ENCODE measurements around the gene SDCCAG8. TPM values are rescaled to one million over a fixed set of nuclear protein-coding genes. Genes with fewer than 3 reads are reported as not detected.

The SDCCAG8 gene
- total RNA-seq, 3 donors from 2014 or later (not counting 1 experiment from before 2014, with no cell fraction given) = 17.8 to 28.3 (median 21.2) TPM

- ATAC-seq = no peak
- H3K27me3 Mint-ChIP-seq (ENCODE audit: low read depth in 2 of 2) = no peaks in the 10 kb centered on the region
- intact Hi-C loops (cut with micrococcal nuclease) = no loop called here
- H3K4me1 Mint-ChIP-seq = no peaks in the 10 kb centered on the region
- peaks cover 0 to 7% of the 10 kb centered on the region in 2 donors for H3K9me3 Mint-ChIP-seq
- TF ChIP-seq, protein P1, sequence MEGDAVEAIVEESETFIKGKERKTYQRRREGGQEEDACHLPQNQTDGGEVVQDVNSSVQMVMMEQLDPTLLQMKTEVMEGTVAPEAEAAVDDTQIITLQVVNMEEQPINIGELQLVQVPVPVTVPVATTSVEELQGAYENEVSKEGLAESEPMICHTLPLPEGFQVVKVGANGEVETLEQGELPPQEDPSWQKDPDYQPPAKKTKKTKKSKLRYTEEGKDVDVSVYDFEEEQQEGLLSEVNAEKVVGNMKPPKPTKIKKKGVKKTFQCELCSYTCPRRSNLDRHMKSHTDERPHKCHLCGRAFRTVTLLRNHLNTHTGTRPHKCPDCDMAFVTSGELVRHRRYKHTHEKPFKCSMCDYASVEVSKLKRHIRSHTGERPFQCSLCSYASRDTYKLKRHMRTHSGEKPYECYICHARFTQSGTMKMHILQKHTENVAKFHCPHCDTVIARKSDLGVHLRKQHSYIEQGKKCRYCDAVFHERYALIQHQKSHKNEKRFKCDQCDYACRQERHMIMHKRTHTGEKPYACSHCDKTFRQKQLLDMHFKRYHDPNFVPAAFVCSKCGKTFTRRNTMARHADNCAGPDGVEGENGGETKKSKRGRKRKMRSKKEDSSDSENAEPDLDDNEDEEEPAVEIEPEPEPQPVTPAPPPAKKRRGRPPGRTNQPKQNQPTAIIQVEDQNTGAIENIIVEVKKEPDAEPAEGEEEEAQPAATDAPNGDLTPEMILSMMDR (IDR thresholded peaks at IDR 0.05) = no peak
- H3K4me3 Mint-ChIP-seq = no peak overlapping the region
- no peaks in the 10 kb centered on the region for H3K9me3 ChIP-seq (ENCODE audit: control insufficient read depth, insufficient read depth, low read length)
- H3K36me3 Mint-ChIP-seq = peaks cover 7% of the 10 kb centered on the region
- DNase-seq = no peak
- no peak overlapping the region for H3K4me3 ChIP-seq (ENCODE audit: low read length)
- no peak overlapping the region for H3K27ac Mint-ChIP-seq
- H3K27ac ChIP-seq (ENCODE audit: low read length) = no peak overlapping the region
- WGBS (ENCODE audit: insufficient coverage) = 100% methylated on average over 3 of the region's 3 CpGs
- H3K36me3 ChIP-seq (ENCODE audit: control insufficient read depth, insufficient read depth, low read length) = peaks cover 5% of the 10 kb centered on the region
- H3K27me3 ChIP-seq (ENCODE audit: control insufficient read depth, insufficient read depth, low read length) = no peaks in the 10 kb centered on the region
- no peaks in the 10 kb centered on the region for H3K4me1 ChIP-seq (ENCODE audit: control insufficient read depth, insufficient read depth, low read length)
Observed at GRCh38 chr1:243378669-243379068, 122.8 kb downstream of the SDCCAG8 start.

DNA sequence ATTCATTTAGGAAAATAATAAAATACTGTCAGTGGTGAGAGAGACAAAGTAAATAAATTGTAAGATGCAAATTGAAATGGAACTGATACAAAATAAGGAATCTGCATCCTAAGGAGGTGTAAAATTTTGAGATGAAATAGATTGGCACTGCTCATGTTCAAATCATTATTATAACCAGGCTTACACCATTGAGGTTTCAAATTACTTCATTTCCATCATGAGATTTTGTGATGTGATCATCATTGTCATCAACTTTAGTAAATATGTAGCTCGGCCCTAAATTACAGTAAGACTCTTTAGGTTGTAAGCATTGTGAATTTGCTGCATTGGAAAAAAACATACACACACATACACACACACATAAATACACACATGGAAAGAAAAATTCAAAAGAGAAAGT lies 123.4 kb downstream of the SDCCAG8 start:
- TF ChIP-seq, protein P1 (IDR thresholded peaks at IDR 0.05) = no peak
- ATAC-seq = no peak
- peaks cover 5% of the 10 kb centered on the region for H3K36me3 ChIP-seq (ENCODE audit: control insufficient read depth, insufficient read depth, low read length)

GRCh38 chr1:243379706-243380105 lies 123.9 kb downstream of the SDCCAG8 start:
- Histone ChIP-seq H3K4me1 (ENCODE audit: control insufficient read depth, insufficient read depth, low read length) (no peaks in the 10 kb centered on the region), H3K36me3 (ENCODE audit: control insufficient read depth, insufficient read depth, low read length) (peaks cover 5% of the 10 kb centered on the region)
- no peak for ATAC-seq

More for the DNA sequence above, 123.4 kb downstream of the SDCCAG8 start:
- H3K4me3 Mint-ChIP-seq = no peak overlapping the region
- no peak overlapping the region for H3K4me3 ChIP-seq (ENCODE audit: low read length)
- H3K27me3 ChIP-seq (ENCODE audit: control insufficient read depth, insufficient read depth, low read length) = no peaks in the 10 kb centered on the region
- intact Hi-C loops (cut with micrococcal nuclease) = no loop called here
- no peaks in the 10 kb centered on the region for H3K4me1 Mint-ChIP-seq
- no peak overlapping the region for H3K27ac Mint-ChIP-seq
- DNase-seq = no peak
- no peaks in the 10 kb centered on the region for H3K9me3 ChIP-seq (ENCODE audit: control insufficient read depth, insufficient read depth, low read length)
- peaks cover 0 to 3% of the 10 kb centered on the region in 2 donors for H3K9me3 Mint-ChIP-seq
- H3K27ac ChIP-seq (ENCODE audit: low read length) = no peak overlapping the region
- no peaks in the 10 kb centered on the region for H3K27me3 Mint-ChIP-seq (ENCODE audit: low read depth in 2 of 2)
- H3K36me3 Mint-ChIP-seq = peaks cover 4% of the 10 kb centered on the region
- H3K4me1 ChIP-seq (ENCODE audit: control insufficient read depth, insufficient read depth, low read length) = no peaks in the 10 kb centered on the region
- no CpG with 5 or more reads among the region's 1 CpG for WGBS (ENCODE audit: insufficient coverage)

GRCh38 chr1:243388276-243388675 lies 132.4 kb downstream of the SDCCAG8 start:
- H3K4me3 ChIP-seq (ENCODE audit: low read length) = no peak overlapping the region
- H3K9me3 ChIP-seq (ENCODE audit: control insufficient read depth, insufficient read depth, low read length) = no peaks in the 10 kb centered on the region
- Mint-ChIP-seq H3K4me3 (no peak overlapping the region), H3K27me3 (ENCODE audit: low read depth in 2 of 2) (no peaks in the 10 kb centered on the region), H3K9me3 (no peaks in the 10 kb centered on the region), H3K27ac (no peak overlapping the region), H3K36me3 (no peaks in the 10 kb centered on the region), H3K4me1 (peaks cover 6 to 13% of the 10 kb centered on the region in 2 donors)
- H3K27ac ChIP-seq (ENCODE audit: low read length) = no peak overlapping the region
- no peak for ATAC-seq
- H3K27me3 ChIP-seq (ENCODE audit: control insufficient read depth, insufficient read depth, low read length) = no peaks in the 10 kb centered on the region
- DNase-seq = no peak
- intact Hi-C loops (cut with micrococcal nuclease) = no loop called here
- TF ChIP-seq, protein P1 (IDR thresholded peaks at IDR 0.05) = no peak
- H3K36me3 ChIP-seq (ENCODE audit: control insufficient read depth, insufficient read depth, low read length) = no peaks in the 10 kb centered on the region
- H3K4me1 ChIP-seq (ENCODE audit: control insufficient read depth, insufficient read depth, low read length) = peaks cover 4% of the 10 kb centered on the region
- no CpG with 5 or more reads among the region's 1 CpG for whole genome bisulfite sequencing (ENCODE audit: insufficient coverage)

More at GRCh38 chr1:243379706-243380105, 123.9 kb downstream of the SDCCAG8 start:
- intact Hi-C loops (cut with micrococcal nuclease) = no loop called here
- WGBS (ENCODE audit: insufficient coverage) = 100% methylated on average over 2 of the region's 2 CpGs
- H3K27ac Mint-ChIP-seq = no peak overlapping the region
- H3K9me3 Mint-ChIP-seq = no peaks in the 10 kb centered on the region
- no peak overlapping the region for H3K4me3 Mint-ChIP-seq
- Histone ChIP-seq H3K27ac (ENCODE audit: low read length) (no peak overlapping the region), H3K9me3 (ENCODE audit: control insufficient read depth, insufficient read depth, low read length) (no peaks in the 10 kb centered on the region), H3K27me3 (ENCODE audit: control insufficient read depth, insufficient read depth, low read length) (no peaks in the 10 kb centered on the region), H3K4me3 (ENCODE audit: low read length) (no peak overlapping the region)
- H3K4me1 Mint-ChIP-seq = no peaks in the 10 kb centered on the region
- no peaks in the 10 kb centered on the region for H3K27me3 Mint-ChIP-seq (ENCODE audit: low read depth in 2 of 2)
- H3K36me3 Mint-ChIP-seq = no peaks in the 10 kb centered on the region
- TF ChIP-seq, protein P1 (IDR thresholded peaks at IDR 0.05) = no peak
- no peak for DNase-seq

Data from natural killer cell (primary cell).